Measurements from ENCODE around the gene TBC1D3B. TPM values are rescaled to one million over a fixed set of nuclear protein-coding genes. Genes with fewer than 3 reads are reported as not detected.
A peak's percentile ranks its signal among the peaks of the same experiment; 100 is the strongest.
"Not testable (repeated sequence)": the region's sequence is repeated elsewhere in the genome, so short reads cannot be mapped to it uniquely, and the experiment has no call there.

Gene TBC1D3B
- total RNA-seq, 1 donor from 2014 or later: 3.4 TPM

DNA sequence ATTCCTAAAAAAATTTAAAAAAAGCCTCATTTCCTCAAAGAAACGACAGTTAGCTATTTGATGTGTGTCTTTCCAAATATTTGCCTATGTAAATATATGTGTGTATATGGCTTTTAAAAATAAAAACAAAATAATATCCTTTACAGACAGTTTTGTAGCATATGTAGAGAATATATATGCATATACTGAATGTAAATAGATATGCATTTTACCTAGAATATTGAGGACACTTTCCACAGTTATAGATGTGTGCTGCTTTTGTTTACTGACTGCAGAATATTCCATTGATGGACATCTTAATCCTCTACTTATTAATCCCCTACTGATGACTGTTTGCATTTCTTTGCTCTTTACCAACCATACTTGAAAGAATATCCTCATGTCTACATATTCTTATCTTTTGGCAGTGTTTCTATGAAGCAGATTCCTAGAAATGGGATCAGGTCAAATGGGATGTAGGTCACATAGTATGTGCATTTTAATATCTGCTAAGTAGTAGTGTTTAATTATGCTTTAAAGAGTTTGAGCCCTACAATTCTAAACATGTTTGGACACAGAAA is 16.9 kb upstream of the TBC1D3B start:
- Histone ChIP-seq H3K27me3 (no peaks in the 10 kb centered on the region), H3K9me3 (no peaks in the 10 kb centered on the region), H3K4me3 (no peak overlapping the region), H3K36me3 (no peaks in the 10 kb centered on the region), H3K27ac (no peak overlapping the region), H3K4me1 (no peaks in the 10 kb centered on the region)
- no peak for DNase-seq (ENCODE audit: extremely low spot score in 2 of 2)
- no peak for TF ChIP-seq POLR2AphosphoS5 (IDR thresholded peaks at IDR 0.05; ENCODE audit: insufficient read depth in 1 of 2, low read depth in 1 of 2)
- TF ChIP-seq, protein P1, sequence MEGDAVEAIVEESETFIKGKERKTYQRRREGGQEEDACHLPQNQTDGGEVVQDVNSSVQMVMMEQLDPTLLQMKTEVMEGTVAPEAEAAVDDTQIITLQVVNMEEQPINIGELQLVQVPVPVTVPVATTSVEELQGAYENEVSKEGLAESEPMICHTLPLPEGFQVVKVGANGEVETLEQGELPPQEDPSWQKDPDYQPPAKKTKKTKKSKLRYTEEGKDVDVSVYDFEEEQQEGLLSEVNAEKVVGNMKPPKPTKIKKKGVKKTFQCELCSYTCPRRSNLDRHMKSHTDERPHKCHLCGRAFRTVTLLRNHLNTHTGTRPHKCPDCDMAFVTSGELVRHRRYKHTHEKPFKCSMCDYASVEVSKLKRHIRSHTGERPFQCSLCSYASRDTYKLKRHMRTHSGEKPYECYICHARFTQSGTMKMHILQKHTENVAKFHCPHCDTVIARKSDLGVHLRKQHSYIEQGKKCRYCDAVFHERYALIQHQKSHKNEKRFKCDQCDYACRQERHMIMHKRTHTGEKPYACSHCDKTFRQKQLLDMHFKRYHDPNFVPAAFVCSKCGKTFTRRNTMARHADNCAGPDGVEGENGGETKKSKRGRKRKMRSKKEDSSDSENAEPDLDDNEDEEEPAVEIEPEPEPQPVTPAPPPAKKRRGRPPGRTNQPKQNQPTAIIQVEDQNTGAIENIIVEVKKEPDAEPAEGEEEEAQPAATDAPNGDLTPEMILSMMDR (IDR thresholded peaks at IDR 0.05): no peak
- intact Hi-C loops (cut with DNase I): no loop called here

DNA sequence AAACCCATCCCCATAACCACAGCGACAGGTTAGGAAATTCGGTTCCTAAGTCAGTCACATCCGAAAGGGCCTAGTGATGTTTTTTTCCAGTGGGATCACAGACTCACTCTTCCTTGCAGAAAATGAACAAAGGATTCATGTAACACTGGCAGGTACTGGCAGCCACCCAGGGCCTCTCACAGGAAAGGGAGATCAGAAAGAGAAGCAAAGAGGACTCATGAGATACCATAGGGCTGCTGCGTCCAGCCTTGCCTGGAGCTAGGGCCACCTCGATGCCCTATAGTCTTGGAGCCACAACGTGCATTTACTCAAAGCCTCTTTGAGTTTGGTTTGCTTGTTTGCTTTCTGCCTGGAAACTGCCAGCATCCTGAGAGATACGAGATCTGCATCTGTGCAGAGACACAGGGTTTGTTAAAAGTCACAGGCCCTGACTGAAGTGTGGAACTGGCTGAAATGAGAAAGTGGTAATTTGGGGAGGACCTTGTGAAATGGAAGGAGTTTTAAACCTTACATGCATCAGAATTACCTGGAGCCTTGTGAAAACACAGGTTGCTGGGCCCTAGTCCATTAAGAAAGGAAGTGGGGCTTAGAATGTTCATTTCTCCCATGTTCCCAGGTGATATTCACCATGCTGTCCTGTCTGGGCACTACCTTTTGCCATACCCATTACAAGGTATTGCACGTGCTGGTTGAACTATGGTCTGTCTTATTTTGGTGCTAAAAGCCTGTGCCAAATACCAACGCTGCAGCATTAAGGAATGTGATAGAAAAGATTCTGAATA is 14.3 kb upstream of the TBC1D3B start:
- H3K27ac ChIP-seq: peak overlapping the region; percentile 6
- H3K4me1 ChIP-seq: not testable (repeated sequence)

DNA sequence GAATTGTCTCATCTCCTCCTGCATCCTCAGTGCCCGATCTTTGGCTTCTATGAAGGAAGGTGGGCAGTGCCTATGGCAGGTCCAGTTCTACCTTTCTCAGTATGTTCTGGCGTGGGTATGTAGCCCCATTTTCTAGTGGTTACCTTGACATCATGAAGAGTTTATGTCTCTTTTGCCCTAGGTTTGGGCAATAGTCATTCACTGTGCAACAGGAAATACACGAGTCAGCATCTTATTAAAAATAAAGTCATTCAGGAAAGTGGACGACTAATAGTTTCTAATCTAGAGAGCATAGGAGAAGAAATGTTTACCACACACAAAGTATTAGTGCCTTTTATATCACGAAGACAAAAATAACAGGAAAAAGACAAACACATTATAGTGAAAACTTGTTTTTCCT is 13.6 kb upstream of the TBC1D3B start:
- H3K36me3 ChIP-seq; H3K9me3 ChIP-seq; DNase-seq (ENCODE audit: extremely low spot score in 2 of 2); H3K4me3 ChIP-seq; intact Hi-C loops (cut with DNase I); H3K4me1 ChIP-seq; H3K27me3 ChIP-seq: not testable (repeated sequence)
- H3K27ac ChIP-seq: peak overlapping the region; percentile 6

More for the DNA sequence above, 14.3 kb upstream of the TBC1D3B start:
- H3K27me3 ChIP-seq; intact Hi-C loops (cut with DNase I); H3K9me3 ChIP-seq; H3K4me3 ChIP-seq; H3K36me3 ChIP-seq: not testable (repeated sequence)
- peak; percentile 20 to 95 for DNase-seq (ENCODE audit: extremely low spot score in 2 of 2)

DNA sequence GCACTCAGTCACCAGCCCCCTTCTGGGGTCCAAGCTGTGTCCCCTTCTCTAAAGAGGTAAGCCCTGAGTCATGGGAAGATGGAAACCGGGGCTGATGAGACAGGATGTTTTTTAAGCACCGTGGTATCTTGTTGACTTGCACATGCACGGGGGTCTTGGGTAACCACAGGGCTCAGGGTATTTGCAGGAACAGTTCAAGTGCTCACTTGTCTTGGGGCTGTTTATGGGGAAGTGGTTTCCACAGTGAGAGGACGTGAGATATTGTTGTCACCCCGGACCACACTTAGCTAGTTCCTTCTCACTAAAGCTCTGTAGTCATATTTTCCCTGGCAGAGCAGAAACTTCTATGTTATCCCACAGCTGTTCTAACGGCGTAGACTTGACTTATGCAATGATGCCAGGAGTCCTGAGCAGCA is 12.5 kb upstream of the TBC1D3B start:
- Histone ChIP-seq H3K27ac (no peak overlapping the region), H3K4me1 (peaks cover 5% of the 10 kb centered on the region), H3K4me3 (no peak overlapping the region), H3K27me3 (no peaks in the 10 kb centered on the region), H3K36me3 (no peaks in the 10 kb centered on the region), H3K9me3 (no peaks in the 10 kb centered on the region)
- DNase-seq (ENCODE audit: extremely low spot score in 2 of 2): peak; percentile 79 to 96
- intact Hi-C loops (cut with DNase I): no loop called here
- TF ChIP-seq, protein P1 (IDR thresholded peaks at IDR 0.05): no peak
- no peak for TF ChIP-seq POLR2A (IDR thresholded peaks at IDR 0.05)
- TF ChIP-seq POLR2AphosphoS5 (IDR thresholded peaks at IDR 0.05; ENCODE audit: insufficient read depth in 1 of 2, low read depth in 1 of 2): no peak

DNA sequence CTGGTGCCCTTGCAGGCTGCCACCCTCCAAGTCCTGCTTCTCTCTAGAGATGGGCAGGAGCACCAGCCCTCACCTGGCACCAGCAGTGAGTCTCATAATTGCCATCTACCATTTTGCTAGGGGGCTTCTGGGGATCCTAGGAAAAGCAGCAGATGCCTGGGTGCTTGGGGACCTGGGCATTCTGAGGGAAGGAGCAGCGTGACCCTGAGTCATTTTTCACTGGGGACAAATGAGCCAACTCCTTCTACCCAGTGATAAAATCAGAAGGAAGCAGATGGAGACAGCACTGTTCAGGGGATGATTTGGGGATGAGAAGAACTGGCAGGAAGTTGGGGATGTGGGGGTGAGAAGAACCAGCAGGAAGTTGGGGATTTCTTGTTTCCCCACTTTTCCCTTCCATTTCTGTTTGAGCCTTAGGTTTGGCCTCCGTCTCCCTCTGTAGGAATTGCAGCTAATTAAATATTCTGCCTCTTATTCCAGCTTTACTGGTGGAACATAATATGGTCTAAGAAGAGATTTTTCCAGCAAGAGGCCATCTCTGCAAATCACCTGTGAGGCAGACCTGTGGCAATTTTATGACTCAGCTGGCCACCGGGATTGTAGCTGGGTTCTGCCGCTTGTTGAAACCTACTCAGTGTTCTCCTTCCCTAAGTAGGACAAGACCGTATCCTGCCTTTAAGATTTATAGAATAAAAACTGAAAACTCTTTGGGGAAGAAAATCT is 11.7 kb upstream of the TBC1D3B start:
- peak; percentile 25 to 96 for DNase-seq (ENCODE audit: extremely low spot score in 2 of 2)
- H3K36me3 ChIP-seq; H3K9me3 ChIP-seq; intact Hi-C loops (cut with DNase I); H3K27me3 ChIP-seq; H3K4me3 ChIP-seq: not testable (repeated sequence)
- H3K27ac ChIP-seq: peak overlapping the region; percentile 16
- H3K4me1 ChIP-seq: peaks cover 13% of the 10 kb centered on the region

DNA sequence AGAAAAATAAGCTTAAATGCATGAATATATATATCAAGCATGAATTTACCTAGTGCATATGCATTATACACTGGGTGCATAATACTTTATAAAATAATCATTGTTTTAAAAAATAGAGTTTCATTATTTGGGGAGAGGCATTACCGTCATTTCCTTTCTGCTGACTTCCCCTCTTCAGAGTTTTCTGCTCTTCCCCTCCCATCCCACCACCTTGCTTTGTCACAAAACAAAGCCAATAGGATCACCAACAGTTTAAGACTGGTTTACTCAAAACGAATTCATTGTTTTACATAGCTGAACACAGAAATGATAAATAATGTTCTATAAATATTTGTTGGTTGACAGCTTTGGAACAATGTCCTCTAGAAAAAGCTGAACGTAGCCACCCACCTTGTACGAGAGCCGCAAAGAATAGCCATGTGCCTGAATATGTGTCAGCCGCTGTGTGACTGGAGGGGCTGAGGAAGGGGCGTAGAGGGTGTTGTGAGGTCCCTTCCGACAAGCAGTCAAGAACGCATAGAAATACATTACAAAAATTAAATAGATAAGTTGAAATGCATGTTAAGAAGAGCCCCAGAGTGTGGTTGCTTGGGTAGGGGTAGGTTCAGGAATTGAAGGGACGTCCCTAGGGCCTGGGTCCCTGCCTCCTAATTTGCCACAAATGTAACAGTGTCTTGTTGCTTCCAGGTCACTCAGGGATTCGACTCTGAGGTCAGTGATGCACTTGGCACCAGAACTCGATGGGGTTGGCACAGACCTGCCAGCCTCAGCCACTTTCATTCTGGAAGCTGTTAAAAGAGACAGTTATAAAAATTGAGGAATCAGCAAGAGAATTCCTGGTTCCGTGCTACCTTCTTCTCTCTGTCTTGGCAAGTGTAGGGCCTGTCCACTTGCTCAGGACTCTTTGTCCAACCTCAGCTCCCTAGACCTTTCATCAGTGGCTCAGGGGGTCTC is 10.7 kb upstream of the TBC1D3B start:
- H3K9me3 ChIP-seq; H3K4me3 ChIP-seq; H3K27me3 ChIP-seq; H3K36me3 ChIP-seq; H3K27ac ChIP-seq; intact Hi-C loops (cut with DNase I): not testable (repeated sequence)
- peaks cover 23% of the 10 kb centered on the region for H3K4me1 ChIP-seq
- peak in 1 of 2 donors; percentile 96 for DNase-seq (ENCODE audit: extremely low spot score in 2 of 2)

All from vagina (tissue), 2 donors.